GM12891 (cell line): ENCODE results near the gene GOPC.

Experiments
- POLR2A ChIP-seq: IDR thresholded peaks from 2 replicates; pipeline ENCODE4 v1.6.1; 2011; ENCODE audit warnings: low read depth, low read length, control low read depth
- POLR2AphosphoS5 ChIP-seq: IDR thresholded peaks from 2 replicates; pipeline ENCODE4 v1.6.1; 2011; ENCODE audit warnings: low read depth, low read length, control low read depth

GRCh38 chr6:117521791-117522502 lies 80.4 kb downstream of the GOPC start:
- TF ChIP-seq POLR2AphosphoS5 (no peak), POLR2A (no peak)
